Measurements from ENCODE around the gene KRT5. TPM values are rescaled to one million over a fixed set of nuclear protein-coding genes. Genes with fewer than 3 reads are reported as not detected.
"Not testable (repeated sequence)": the region's sequence is repeated elsewhere in the genome, so short reads cannot be mapped to it uniquely, and the experiment has no call there.

KRT5 gene
- total RNA-seq, 2 experiments from 2014 or later = 0.91 TPM; not detected in 1

- Histone ChIP-seq H3K36me3 (ENCODE audit: insufficient read depth, low read length) (no peaks in the 10 kb centered on the region), H3K79me2 (ENCODE audit: insufficient read depth, low read depth, low read length) (no peaks in the 10 kb centered on the region), H3K9me2 (ENCODE audit: insufficient read depth, low read length) (no peaks in the 10 kb centered on the region), H3K4me2 (ENCODE audit: low read length) (no peak overlapping the region), H3K4me1 (ENCODE audit: insufficient read depth, low read length, poor library complexity, severe bottlenecking) (no peaks in the 10 kb centered on the region), H4K20me1 (ENCODE audit: insufficient read depth, low read length) (no peaks in the 10 kb centered on the region), H3K9me3 (ENCODE audit: low read length) (0 out of 2 replicates have a peak, but pooled peaks cover 3% of the 10 kb centered on the region), H2AFZ (ENCODE audit: low read length) (no peak overlapping the region), H3K27ac (ENCODE audit: low read depth, low read length, poor library complexity, severe bottlenecking) (no peak overlapping the region), H3K4me3 (ENCODE audit: low read depth, low read length, poor library complexity, severe bottlenecking) (no peak overlapping the region)
- intact Hi-C loops (cut with micrococcal nuclease; ENCODE audit: unreplicated experiment) = no loop called here
- POLR2A ChIA-PET = no interaction called here
- BruUV-seq (replicated peaks) = no TSS peak
- DNase-seq (ENCODE audit: low spot score) = no peak
- TF ChIP-seq CTCF (conservative IDR thresholded peaks at IDR 0.05; ENCODE audit: low read length) = no peak
- no peak for TF ChIP-seq EZH2phosphoT487 (IDR thresholded peaks at IDR 0.05; ENCODE audit: borderline replicate concordance, low read depth, low read length)
- CTCF ChIA-PET (ENCODE audit: unreplicated experiment) = no interaction called here
Measured at GRCh38 chr12:52488736-52489135, 31.5 kb downstream of the KRT5 start.

- intact Hi-C loops (cut with micrococcal nuclease; ENCODE audit: unreplicated experiment); H3K9me2 ChIP-seq (ENCODE audit: insufficient read depth, low read length); H3K36me3 ChIP-seq (ENCODE audit: insufficient read depth, low read length); BruUV-seq (replicated peaks); H3K27ac ChIP-seq (ENCODE audit: low read depth, low read length, poor library complexity, severe bottlenecking); CTCF ChIA-PET (ENCODE audit: unreplicated experiment); H3K79me2 ChIP-seq (ENCODE audit: insufficient read depth, low read depth, low read length); H3K4me2 ChIP-seq (ENCODE audit: low read length); H3K4me3 ChIP-seq (ENCODE audit: low read depth, low read length, poor library complexity, severe bottlenecking); H3K4me1 ChIP-seq (ENCODE audit: insufficient read depth, low read length, poor library complexity, severe bottlenecking); POLR2A ChIA-PET; H4K20me1 ChIP-seq (ENCODE audit: insufficient read depth, low read length); DNase-seq (ENCODE audit: low spot score); H2AFZ ChIP-seq (ENCODE audit: low read length); H3K9me3 ChIP-seq (ENCODE audit: low read length): not testable (repeated sequence)
Measured at GRCh38 chr12:52487744-52488443, 32.3 kb downstream of the KRT5 start.

- no peak overlapping the region for H3K4me3 ChIP-seq (ENCODE audit: low read depth, low read length, poor library complexity, severe bottlenecking)
- H3K79me2 ChIP-seq (ENCODE audit: insufficient read depth, low read depth, low read length) = no peaks in the 10 kb centered on the region
- ChIA-PET CTCF (ENCODE audit: unreplicated experiment) (no interaction called here), POLR2A (no interaction called here)
- TF ChIP-seq CTCF (conservative IDR thresholded peaks at IDR 0.05; ENCODE audit: low read length) (no peak), EZH2phosphoT487 (IDR thresholded peaks at IDR 0.05; ENCODE audit: borderline replicate concordance, low read depth, low read length) (no peak)
- no peak overlapping the region for H3K4me2 ChIP-seq (ENCODE audit: low read length)
- no TSS peak for BruUV-seq (replicated peaks)
- H3K9me2 ChIP-seq (ENCODE audit: insufficient read depth, low read length) = no peaks in the 10 kb centered on the region
- intact Hi-C loops (cut with micrococcal nuclease; ENCODE audit: unreplicated experiment) = no loop called here
- H3K36me3 ChIP-seq (ENCODE audit: insufficient read depth, low read length) = no peaks in the 10 kb centered on the region
- no peak overlapping the region for H3K27ac ChIP-seq (ENCODE audit: low read depth, low read length, poor library complexity, severe bottlenecking)
- DNase-seq (ENCODE audit: low spot score) = no peak
- H2AFZ ChIP-seq (ENCODE audit: low read length) = no peak overlapping the region
- H4K20me1 ChIP-seq (ENCODE audit: insufficient read depth, low read length) = no peaks in the 10 kb centered on the region
- no peaks in the 10 kb centered on the region for H3K4me1 ChIP-seq (ENCODE audit: insufficient read depth, low read length, poor library complexity, severe bottlenecking)
- H3K9me3 ChIP-seq (ENCODE audit: low read length) = 0 out of 2 replicates have a peak, but pooled peaks cover 3% of the 10 kb centered on the region
Measured at GRCh38 chr12:52487211-52487610, 33.0 kb downstream of the KRT5 start.
